ENCODE data around the gene GJC2. TPM values are rescaled to one million over a fixed set of nuclear protein-coding genes. Genes with fewer than 3 reads are reported as not detected.

Gene GJC2
- total RNA-seq, 2 experiments from 2014 or later, result 2.1 to 2.4 TPM

DNA sequence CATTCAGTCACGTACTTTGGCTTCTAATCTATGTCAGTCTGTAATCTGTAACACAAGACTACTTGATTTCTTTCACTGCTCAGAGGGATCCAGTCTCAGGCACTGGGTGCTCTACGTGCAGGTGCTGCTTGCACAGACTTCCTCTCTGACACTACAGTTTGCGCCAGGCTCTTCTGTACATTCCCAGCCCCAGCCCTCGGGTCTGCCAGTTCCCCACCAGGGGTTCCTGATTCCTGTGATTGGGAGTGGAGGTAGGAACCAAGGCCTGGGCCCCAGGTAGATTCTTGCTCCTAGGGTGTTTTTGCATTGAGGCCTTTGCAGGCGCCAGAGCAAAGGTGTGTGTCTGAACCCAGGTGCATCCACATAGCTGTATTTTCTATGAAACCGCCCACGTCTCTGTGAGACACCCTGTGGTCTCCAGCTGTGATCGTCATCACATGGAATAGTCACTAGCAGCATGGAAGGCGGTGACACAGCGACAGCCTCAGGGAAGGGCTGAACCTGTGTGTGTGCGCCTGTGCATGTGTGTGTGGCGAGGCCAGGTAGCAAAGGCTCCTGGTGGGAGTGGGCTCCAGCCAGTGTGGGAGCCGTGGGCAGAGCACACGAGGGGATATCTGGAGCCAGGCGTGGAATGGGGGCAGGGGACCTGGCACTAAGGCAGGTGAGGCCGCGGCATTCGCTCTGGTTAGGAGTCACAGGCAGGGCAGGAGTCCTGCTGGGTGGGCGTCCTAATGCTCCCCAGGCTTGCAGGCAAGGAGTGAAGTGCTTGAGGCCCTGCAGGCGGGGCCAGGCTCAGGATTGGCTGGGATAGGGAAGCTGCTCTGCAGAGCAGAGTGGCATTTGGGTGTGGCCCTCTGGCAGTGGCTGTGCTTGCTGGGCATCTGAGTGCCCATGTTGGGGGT lies 5.2 kb downstream of the GJC2 start:
- Mint-ChIP-seq H3K27me3 (no peaks in the 10 kb centered on the region), H3K4me1 (ENCODE audit: low read depth) (peaks cover 12% of the 10 kb centered on the region), H3K27ac (peak overlapping the region; percentile 88), H3K9me3 (no peaks in the 10 kb centered on the region), H3K36me3 (ENCODE audit: low read depth) (no peaks in the 10 kb centered on the region), H3K4me3 (peak overlapping the region; percentile 14)
- Histone ChIP-seq H3K4me1 (ENCODE audit: insufficient read depth, low read length) (peaks cover 15% of the 10 kb centered on the region), H3K4me3 (ENCODE audit: low read length) (no peak overlapping the region), H3K9me3 (ENCODE audit: control insufficient read depth in 1 of 2, insufficient read depth in 1 of 2, low read length in 2 of 2) (no peaks in the 10 kb centered on the region), H3K36me3 (ENCODE audit: insufficient read depth, low read length) (no peaks in the 10 kb centered on the region), H3K27me3 (ENCODE audit: control insufficient read depth in 1 of 2, insufficient read depth in 2 of 2, low read length in 2 of 2) (no peaks in the 10 kb centered on the region), H3K27ac (ENCODE audit: low read depth in 1 of 2, low read length in 2 of 2) (no peak overlapping the region)
- CTCF ChIA-PET, result no interaction called here
- peak in 1 of 14 experiments; percentile 44 for DNase-seq
- peak; percentile 82 for ATAC-seq (ENCODE audit: poor library complexity)
- TF ChIP-seq, protein P1, sequence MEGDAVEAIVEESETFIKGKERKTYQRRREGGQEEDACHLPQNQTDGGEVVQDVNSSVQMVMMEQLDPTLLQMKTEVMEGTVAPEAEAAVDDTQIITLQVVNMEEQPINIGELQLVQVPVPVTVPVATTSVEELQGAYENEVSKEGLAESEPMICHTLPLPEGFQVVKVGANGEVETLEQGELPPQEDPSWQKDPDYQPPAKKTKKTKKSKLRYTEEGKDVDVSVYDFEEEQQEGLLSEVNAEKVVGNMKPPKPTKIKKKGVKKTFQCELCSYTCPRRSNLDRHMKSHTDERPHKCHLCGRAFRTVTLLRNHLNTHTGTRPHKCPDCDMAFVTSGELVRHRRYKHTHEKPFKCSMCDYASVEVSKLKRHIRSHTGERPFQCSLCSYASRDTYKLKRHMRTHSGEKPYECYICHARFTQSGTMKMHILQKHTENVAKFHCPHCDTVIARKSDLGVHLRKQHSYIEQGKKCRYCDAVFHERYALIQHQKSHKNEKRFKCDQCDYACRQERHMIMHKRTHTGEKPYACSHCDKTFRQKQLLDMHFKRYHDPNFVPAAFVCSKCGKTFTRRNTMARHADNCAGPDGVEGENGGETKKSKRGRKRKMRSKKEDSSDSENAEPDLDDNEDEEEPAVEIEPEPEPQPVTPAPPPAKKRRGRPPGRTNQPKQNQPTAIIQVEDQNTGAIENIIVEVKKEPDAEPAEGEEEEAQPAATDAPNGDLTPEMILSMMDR (IDR thresholded peaks at IDR 0.05), result no peak
- POLR2A ChIA-PET, result interaction anchor here (0.7 to 1.9 kb wide), 2 partner anchors 11 to 15 kb away, joined by 3 to 5 read pairs; partner anchors contain the start of gene GUK1
- intact Hi-C loops (cut with DNase I, micrococcal nuclease), result no loop called here

DNA sequence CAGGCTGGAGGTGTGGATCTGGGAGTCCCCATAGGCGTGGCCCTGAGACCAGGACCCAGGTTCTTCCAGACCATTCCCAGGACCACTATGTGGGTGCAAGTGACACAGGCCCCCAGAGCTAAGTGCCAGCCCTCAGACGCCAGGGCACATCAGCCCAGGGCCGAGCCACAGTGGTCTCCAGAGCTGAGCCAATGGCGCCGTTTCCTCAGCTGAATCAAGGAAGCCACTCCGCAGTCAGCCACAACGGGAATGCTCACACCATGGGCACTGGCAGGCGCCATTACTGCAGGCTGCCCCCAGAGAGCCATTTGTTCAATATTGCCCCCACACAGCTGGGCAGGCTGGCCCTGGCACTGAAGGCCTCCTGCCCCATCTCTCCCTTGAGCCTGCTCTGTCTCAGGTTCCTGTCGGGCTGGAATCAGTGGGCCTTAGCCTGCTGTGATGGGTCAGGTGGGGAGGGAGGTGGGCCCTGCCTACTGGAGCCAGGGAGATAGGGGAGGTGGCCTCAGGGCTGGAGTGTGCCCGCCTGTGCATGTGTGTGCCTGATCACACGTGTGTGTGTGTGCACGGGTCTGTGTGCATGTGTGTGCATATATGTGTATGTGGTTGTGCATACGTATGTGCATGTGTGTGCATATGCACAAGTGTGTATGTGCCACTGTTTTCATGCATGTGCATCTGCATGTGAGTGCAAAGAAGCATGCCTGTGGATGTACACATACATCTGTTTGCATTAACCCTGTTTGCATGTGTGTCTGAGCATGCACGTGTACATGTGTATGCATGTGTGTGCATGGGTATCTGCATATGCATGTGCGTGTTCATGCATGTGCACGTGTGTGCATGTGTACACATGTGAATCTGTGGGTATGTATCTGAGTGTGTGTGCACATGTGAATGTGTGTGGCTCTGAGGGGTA lies 6.1 kb downstream of the GJC2 start:
- Mint-ChIP-seq H3K9me3 (no peaks in the 10 kb centered on the region), H3K27me3 (no peaks in the 10 kb centered on the region), H3K36me3 (ENCODE audit: low read depth) (no peaks in the 10 kb centered on the region), H3K4me3 (no peak overlapping the region), H3K27ac (peak overlapping the region; percentile 88), H3K4me1 (ENCODE audit: low read depth) (peaks cover 12% of the 10 kb centered on the region)
- CTCF ChIA-PET, result interaction anchor here (1.3 kb wide), 1 partner anchor 9 kb away, joined by 3 read pairs; no protein-coding TSS in a partner anchor
- POLR2A ChIA-PET, result interaction anchor here (1.2 to 2.4 kb wide), 4 partner anchors 10 to 16 kb away, joined by 3 to 10 read pairs (median 6); partner anchors contain the start of genes GUK1 and IBA57
- Histone ChIP-seq H3K4me3 (ENCODE audit: low read length) (no peak overlapping the region), H3K27ac (ENCODE audit: low read depth in 1 of 2, low read length in 2 of 2) (no peak overlapping the region), H3K36me3 (ENCODE audit: insufficient read depth, low read length) (no peaks in the 10 kb centered on the region), H3K4me1 (ENCODE audit: insufficient read depth, low read length) (peaks cover 15% of the 10 kb centered on the region), H3K27me3 (ENCODE audit: control insufficient read depth in 1 of 2, insufficient read depth in 2 of 2, low read length in 2 of 2) (no peaks in the 10 kb centered on the region), H3K9me3 (ENCODE audit: control insufficient read depth in 1 of 2, insufficient read depth in 1 of 2, low read length in 2 of 2) (no peaks in the 10 kb centered on the region)
- intact Hi-C loops (cut with DNase I, micrococcal nuclease), result no loop called here
- TF ChIP-seq, protein P1 (IDR thresholded peaks at IDR 0.05), result no peak
- no peak for ATAC-seq (ENCODE audit: poor library complexity)
- peak in 1 of 14 experiments; percentile 4 for DNase-seq

DNA sequence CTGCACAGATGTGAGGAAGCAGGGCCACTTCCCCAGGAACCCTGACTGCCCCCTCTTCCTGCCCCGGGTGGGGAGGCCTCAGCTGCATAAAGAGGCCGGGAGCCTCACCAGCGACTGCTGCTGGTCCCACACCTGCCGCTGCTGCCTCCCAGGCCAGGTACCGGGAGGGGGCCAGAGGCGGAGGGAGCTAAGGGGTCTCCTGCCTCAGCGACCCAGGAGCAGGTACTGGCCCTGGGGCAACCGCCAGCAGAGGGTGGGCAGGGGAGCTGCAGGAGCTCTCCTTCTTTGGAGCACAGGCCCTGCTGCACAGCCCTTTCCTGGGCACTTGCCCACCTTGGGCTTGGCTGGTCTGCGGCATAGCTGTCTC lies 6.8 kb downstream of the GJC2 start:
- H3K4me3 ChIP-seq (ENCODE audit: low read length), result no peak overlapping the region

More for the DNA sequence above, 6.8 kb downstream of the GJC2 start:
- no peaks in the 10 kb centered on the region for H3K27me3 ChIP-seq (ENCODE audit: control insufficient read depth in 1 of 2, insufficient read depth in 2 of 2, low read length in 2 of 2)
- Mint-ChIP-seq H3K9me3 (no peaks in the 10 kb centered on the region), H3K4me3 (no peak overlapping the region), H3K4me1 (ENCODE audit: low read depth) (peaks cover 13% of the 10 kb centered on the region), H3K36me3 (ENCODE audit: low read depth) (no peaks in the 10 kb centered on the region), H3K27me3 (no peaks in the 10 kb centered on the region), H3K27ac (no peak overlapping the region)
- ChIA-PET CTCF (interaction anchor here (1.3 kb wide), 1 partner anchor 9 kb away, joined by 3 read pairs; no protein-coding TSS in a partner anchor), POLR2A (interaction anchor here (1.2 to 2.4 kb wide), 3 partner anchors 9 to 16 kb away, joined by 3 to 10 read pairs (median 8); partner anchors contain the start of genes GUK1 and IBA57)
- intact Hi-C loops (cut with DNase I, micrococcal nuclease), result no loop called here
- no peaks in the 10 kb centered on the region for H3K36me3 ChIP-seq (ENCODE audit: insufficient read depth, low read length)
- H3K9me3 ChIP-seq (ENCODE audit: control insufficient read depth in 1 of 2, insufficient read depth in 1 of 2, low read length in 2 of 2), result no peaks in the 10 kb centered on the region
- TF ChIP-seq, protein P1 (IDR thresholded peaks at IDR 0.05), result no peak
- DNase-seq (no peak), ATAC-seq (ENCODE audit: poor library complexity) (no peak)
- peaks cover 19% of the 10 kb centered on the region for H3K4me1 ChIP-seq (ENCODE audit: insufficient read depth, low read length)
- no peak overlapping the region for H3K27ac ChIP-seq (ENCODE audit: low read depth in 1 of 2, low read length in 2 of 2)
